ENCODE data around the gene C9orf85. TPM values are rescaled to one million over a fixed set of nuclear protein-coding genes. Genes with fewer than 3 reads are reported as not detected.

C9orf85 gene
- total and polyA plus RNA-seq, 2 experiments from 2014 or later, result 12.2 to 20.3 TPM

GRCh38 chr9:71909887-71910649 lies 1.4 kb upstream of the C9orf85 start:
- Histone ChIP-seq H3K4me3 (peak overlapping the region; percentile 95), H4K20me1 (ENCODE audit: insufficient read depth, poor library complexity, severe bottlenecking) (peaks cover 54% of the 10 kb centered on the region), H3K4me1 (ENCODE audit: insufficient read depth) (peaks cover 15% of the 10 kb centered on the region), H3K4me2 (peak overlapping the region; percentile 81), H3K36me3 (replicated peaks; ENCODE audit: insufficient read depth, low read depth) (no peaks in the 10 kb centered on the region), H3K9me3 (ENCODE audit: low read depth) (no peaks in the 10 kb centered on the region), H3K79me2 (peaks cover 80% of the 10 kb centered on the region), H3K27ac (peak overlapping the region; percentile 84), H2AFZ (peak overlapping the region; percentile 47), H3K9me2 (replicated peaks; ENCODE audit: insufficient read depth) (no peaks in the 10 kb centered on the region), H3K27me3 (no peaks in the 10 kb centered on the region)
- DNase-seq (ENCODE audit: low spot score), result peak; percentile 77
- WGBS (ENCODE audit: low lambda C conversion rate, missing lambda C conversion rate), result 1% methylated on average over 30 of the region's 47 CpGs
- no peak for TF ChIP-seq EZH2phosphoT487 (IDR thresholded peaks at IDR 0.05; ENCODE audit: low read depth, severe bottlenecking, unreplicated experiment)
- TF ChIP-seq EZH2 (IDR thresholded peaks at IDR 0.05; ENCODE audit: borderline replicate concordance), result no peak
- no peak for TF ChIP-seq CTCF (IDR thresholded peaks at IDR 0.05; ENCODE audit: poor library complexity)

DNA sequence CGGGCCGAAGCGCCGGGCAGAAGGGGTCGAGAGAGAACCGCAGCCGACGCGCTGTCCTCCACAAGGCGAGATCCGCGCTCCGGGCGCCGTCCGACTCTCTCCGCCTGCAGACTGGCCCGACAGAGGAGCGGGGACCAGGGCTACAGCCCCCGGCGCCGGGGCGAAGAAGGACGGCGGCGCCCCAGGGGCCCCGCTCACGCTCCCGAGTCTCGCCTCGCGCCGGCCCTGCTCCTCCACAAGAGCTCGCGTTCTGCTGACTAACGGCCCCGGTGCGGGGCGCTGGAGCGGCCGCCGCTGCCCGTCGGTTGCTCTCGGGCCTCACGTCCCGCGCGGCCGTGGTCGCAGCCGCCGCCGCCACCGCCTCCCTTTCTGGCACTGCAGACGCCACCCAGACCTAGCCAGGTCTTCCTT lies 784 bp upstream of the C9orf85 start:
- WGBS (ENCODE audit: low lambda C conversion rate, missing lambda C conversion rate), result under 1% methylated on average over 56 of the region's 56 CpGs
- H2AFZ ChIP-seq, result peak overlapping the region; percentile 47

DNA sequence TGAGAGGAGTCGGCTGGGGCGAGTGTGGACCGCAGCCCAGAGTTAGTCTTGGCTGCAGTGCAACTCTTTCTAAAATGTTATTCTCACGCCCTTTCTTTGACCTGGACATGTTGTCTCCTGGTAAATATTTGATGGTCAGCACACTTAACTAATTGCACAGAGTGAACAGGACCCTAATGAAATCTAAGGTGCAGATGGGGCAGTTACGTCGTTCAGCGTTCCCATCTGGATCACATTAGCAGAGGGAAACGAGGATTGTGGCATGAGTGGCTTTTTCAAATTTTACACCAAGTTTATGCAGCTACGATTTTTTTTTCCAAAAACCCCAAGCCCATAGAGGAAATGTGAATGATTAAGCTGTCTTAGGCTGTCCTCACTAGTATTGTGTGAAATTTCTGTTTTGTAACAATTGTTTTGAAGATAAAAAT lies 483 bp downstream of the C9orf85 start:
- H3K4me1 ChIP-seq (ENCODE audit: insufficient read depth), result peaks cover 15% of the 10 kb centered on the region
- no peaks in the 10 kb centered on the region for H3K27me3 ChIP-seq
- H4K20me1 ChIP-seq (ENCODE audit: insufficient read depth, poor library complexity, severe bottlenecking), result peaks cover 48% of the 10 kb centered on the region
- H3K27ac ChIP-seq, result peak overlapping the region; percentile 88
- peaks cover 80% of the 10 kb centered on the region for H3K79me2 ChIP-seq
- H3K4me2 ChIP-seq, result peak overlapping the region; percentile 80
- no peak for TF ChIP-seq CTCF (IDR thresholded peaks at IDR 0.05; ENCODE audit: poor library complexity)
- DNase-seq (ENCODE audit: low spot score), result no peak
- H3K4me3 ChIP-seq, result peak overlapping the region; percentile 60
- H3K9me3 ChIP-seq (ENCODE audit: low read depth), result no peaks in the 10 kb centered on the region
- H3K9me2 ChIP-seq (replicated peaks; ENCODE audit: insufficient read depth), result no peaks in the 10 kb centered on the region
- peak overlapping the region; percentile 62 for H2AFZ ChIP-seq
- no peaks in the 10 kb centered on the region for H3K36me3 ChIP-seq (replicated peaks; ENCODE audit: insufficient read depth, low read depth)
- 3% methylated on average over 9 of the region's 9 CpGs for WGBS (ENCODE audit: low lambda C conversion rate, missing lambda C conversion rate)

More for the DNA sequence above, 784 bp upstream of the C9orf85 start:
- Histone ChIP-seq H3K9me2 (replicated peaks; ENCODE audit: insufficient read depth) (no peaks in the 10 kb centered on the region), H3K4me3 (peak overlapping the region; percentile 95), H3K9me3 (ENCODE audit: low read depth) (no peaks in the 10 kb centered on the region), H3K36me3 (replicated peaks; ENCODE audit: insufficient read depth, low read depth) (no peaks in the 10 kb centered on the region), H3K79me2 (peaks cover 80% of the 10 kb centered on the region), H3K27ac (peak overlapping the region; percentile 84), H3K4me2 (peak overlapping the region; percentile 81), H3K27me3 (no peaks in the 10 kb centered on the region), H4K20me1 (ENCODE audit: insufficient read depth, poor library complexity, severe bottlenecking) (peaks cover 51% of the 10 kb centered on the region), H3K4me1 (ENCODE audit: insufficient read depth) (peaks cover 15% of the 10 kb centered on the region)
- DNase-seq (ENCODE audit: low spot score), result peak; percentile 77
- TF ChIP-seq EZH2phosphoT487 (IDR thresholded peaks at IDR 0.05; ENCODE audit: low read depth, severe bottlenecking, unreplicated experiment) (no peak), EZH2 (IDR thresholded peaks at IDR 0.05; ENCODE audit: borderline replicate concordance) (no peak), CTCF (IDR thresholded peaks at IDR 0.05; ENCODE audit: poor library complexity) (no peak)
